ENCODE data around the gene DNAH2.

DNAH2 gene

DNA sequence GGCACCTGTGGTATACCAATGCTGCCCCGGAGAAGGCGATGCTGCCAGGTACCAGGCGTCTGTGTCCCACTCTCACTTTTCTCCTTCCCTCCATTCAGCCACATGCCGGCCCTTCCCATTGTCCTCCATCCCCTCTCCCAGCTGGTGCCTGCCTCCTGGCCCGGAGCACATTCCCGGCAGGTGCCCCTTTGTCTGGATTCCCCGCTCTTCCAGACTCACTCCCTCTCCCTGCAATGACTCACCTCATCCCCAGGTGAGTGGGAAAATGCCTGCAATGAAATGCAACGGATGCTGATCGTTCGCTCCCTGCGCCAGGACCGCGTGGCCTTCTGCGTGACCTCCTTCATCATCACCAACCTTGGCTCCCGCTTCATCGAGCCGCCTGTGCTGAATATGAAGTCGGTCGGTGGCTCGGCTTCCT lies 106.0 kb downstream of the DNAH2 start:
- DNase-seq = no peak

DNA sequence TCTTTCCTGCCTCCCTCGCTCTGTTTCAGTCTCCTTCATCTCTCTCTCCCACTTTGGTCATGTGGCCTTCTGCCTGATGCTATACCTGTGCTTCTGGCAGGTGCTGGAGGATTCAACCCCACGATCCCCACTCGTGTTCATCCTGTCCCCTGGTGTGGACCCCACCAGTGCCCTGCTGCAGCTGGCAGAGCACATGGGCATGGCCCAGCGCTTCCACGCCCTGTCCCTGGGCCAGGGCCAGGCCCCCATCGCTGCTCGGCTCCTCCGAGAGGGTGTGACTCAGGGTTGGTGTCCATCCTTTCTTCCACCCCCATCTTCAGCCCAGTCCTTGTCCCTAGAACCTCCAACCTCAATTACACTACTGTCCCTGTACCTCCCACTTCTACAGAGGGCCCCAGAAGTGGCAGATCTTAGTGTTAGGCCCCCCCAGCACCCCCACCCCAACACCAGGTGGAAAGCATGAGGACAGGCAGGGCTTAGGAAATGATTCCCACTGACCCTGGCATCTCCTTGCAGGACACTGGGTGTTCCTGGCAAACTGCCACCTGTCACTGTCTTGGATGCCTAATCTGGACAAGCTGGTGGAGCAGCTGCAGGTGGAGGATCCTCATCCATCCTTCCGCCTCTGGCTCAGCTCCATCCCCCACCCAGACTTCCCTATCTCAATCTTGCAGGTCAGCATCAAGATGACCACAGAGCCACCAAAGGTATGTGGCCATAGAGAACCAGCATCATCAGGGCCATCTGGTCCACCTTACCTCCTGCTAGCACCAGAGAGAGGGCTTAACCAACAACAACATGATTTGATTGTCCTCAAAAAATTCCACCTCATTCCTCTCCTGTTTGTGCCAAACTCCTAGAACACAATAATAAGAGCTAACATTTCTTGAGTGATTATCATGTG lies 106.7 kb downstream of the DNAH2 start:
- DNase-seq = no peak

DNA sequence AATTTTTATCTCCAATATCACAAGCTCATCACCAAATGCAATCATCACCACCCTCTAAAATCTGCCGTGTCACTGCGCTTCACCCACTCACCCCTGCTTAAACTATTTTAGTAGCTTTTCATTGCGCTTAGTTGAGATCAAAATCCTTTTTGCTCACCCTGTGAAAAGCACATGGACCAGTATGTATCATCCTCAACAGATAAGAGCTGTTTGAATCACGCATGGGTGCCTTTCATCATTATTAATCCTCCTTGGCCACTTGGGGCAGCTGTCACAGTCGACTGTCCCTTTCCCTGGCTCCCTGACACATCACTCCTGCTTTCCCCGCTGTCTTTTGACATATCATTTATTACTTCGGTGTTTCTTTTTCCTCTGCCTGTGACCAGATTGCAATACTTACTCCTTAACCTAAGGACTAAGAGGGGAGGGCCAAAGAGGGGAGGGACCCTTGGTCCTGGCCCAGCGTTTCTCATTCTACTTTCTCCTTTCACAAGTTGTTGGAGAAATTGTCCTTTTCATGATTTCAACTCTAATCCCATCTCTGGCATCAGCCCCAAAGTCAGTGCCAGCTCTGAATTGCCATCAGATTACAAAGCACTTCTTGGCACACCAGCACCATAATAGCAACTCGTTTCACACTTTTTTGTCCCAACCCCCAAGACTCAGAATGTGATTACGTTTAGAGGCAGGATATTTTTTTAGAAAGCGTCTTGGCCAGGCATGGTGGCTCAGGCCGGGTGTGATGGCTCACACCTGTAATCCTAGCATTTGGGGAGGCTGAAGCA lies 107.9 kb downstream of the DNAH2 start:
- DNase-seq = no peak

DNA sequence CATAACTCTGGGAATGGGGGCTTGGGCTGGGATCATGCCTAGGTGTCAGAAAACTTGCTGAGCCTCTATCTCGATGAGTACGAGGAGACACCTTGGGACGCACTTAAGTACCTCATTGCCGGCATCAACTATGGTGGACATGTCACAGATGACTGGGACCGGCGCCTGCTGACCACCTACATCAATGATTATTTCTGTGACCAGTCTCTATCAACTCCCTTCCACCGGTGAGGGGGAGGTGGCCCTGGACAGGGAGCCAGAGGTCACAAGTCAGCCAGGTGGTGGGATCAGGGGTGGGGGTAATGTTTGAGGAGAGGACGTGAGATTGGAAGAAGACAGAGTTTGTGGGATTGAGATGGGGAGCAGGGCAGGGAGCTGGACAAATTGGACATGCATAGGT lies 113.1 kb downstream of the DNAH2 start:
- no peak for DNase-seq

DNA sequence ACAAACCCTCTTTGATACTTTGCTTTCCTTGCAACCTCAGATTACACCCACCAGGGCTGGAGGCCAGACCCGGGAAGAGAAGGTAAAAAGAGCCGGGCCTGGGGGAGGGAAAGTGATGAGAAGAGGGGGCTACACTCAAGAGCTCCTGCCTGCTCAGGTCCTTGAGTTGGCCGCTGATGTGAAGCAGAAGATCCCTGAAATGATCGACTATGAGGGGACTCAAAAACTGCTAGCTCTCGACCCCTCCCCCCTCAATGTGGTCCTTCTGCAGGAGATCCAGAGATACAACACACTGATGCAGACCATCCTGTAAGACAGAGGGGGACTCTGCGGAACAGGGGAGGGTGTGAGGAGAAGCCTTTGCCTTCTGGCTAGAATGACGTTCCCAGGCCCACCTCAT lies 113.7 kb downstream of the DNAH2 start:
- DNase-seq = no peak

DNA sequence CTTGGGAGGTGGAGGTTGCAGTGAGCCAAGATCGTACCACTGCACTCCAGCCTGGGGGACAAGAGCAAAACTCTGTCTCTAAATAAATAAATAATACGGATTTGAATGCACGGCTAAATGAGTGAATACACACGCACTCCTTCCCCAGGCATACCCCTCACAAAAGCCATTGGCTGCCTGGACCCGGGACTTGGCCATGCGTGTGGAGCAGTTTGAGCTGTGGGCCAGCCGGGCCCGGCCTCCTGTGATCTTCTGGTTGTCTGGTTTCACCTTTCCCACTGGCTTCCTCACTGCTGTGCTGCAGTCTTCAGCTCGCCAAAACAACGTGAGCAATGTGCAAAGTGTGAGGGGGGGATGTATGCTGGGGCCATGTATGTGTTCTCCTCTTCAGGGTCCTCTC lies 114.9 kb downstream of the DNAH2 start:
- DNase-seq = no peak

DNA sequence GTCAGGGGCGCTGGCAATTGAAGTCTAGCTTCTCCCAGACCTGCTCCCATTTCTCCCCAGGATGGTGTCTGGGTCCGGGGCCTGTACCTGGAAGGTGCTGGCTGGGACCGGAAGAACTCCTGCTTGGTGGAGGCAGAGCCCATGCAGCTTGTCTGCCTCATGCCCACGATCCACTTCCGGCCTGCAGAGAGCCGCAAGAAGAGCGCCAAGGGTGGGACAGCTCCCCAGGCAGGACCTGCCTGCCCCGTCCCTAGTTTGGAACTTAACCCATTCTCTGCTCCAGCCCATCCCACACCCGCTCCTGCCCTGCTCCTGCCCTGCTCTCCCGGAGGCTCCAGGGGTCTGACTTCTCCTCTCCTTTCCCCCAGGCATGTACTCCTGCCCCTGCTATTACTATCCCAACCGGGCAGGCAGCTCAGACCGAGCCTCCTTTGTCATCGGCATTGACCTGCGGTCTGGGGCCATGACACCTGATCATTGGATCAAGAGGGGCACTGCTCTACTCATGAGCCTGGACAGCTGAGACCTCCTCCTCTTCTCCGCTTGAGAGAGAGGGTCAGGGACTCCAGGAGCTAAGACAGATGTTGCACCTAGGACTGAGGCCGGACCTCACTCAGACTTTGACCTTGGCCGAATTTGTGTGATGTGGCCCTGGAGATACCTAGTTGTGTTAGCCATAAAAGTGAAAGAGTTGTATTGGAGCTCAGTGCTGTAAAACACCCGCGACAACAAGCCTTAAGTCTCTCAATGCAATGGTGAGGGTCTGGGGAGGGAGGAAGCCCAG lies 115.7 kb downstream of the DNAH2 start:
- DNase-seq = no peak

DNA sequence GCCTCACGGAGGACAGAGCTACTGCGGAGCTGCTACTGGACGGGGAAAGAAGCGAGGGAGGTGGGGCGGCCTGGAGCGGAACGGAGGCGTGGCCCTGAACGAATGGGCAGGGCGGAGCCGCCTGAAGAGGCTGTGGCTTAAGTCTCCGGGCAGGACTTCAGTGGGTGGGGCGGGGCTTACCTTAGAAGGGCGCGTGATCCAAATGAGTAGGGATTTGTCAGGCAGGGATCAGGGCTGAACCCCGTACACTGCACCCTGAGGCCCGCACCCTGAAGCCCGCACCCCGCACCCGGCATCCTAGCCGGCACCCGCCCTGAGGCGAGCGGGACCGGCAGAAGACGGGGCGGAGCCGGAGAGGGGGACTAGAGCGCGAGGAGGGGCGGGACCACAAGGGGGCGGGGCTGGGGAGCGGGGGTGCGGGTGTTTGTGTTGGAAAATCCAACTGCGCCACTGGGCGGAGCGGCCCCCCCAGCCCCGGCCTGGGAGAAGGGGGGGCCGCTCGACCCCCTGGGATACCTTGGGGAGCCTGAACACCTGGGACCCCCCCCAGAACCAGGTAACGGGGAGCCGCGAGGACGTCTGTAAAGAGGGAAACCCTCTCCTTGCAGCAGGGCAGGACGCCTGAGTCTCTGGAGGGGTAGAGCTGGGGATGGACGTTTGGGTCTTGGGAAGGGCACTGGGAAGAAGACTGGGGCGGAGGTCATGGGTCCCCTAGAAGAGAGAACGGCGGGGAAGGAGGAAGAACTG lies 116.4 kb downstream of the DNAH2 start, which contains the start of gene KDM6B:
Gene KDM6B (plus strand): TSS at position 423 of the 747 bp plus-strand sequence. CDS start 11,338 bp downstream, outside the sequence.
- DNase-seq = peak; percentile 93

DNA sequence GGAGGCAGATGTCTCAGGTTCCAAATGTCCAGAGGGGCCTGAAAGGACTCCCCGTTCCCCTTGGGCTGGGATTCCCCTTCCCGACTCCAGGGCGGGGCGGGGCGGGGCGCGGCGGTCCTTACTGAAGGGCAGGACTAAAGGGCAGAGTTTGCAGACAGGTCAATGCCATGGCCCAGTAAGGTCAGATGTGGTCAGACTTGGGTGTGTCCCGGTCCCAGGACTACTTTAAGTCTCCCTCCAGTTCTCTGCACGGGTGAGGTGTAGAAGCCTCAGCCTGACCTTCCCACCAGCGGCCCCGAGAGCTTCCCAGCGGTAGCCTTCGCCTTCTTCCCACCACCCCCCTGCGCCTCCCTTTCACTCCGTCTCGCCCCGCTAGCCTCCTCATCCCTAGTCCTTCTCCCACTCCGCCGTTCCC lies 117.0 kb downstream of the DNAH2 start:
- no peak for DNase-seq

DNA sequence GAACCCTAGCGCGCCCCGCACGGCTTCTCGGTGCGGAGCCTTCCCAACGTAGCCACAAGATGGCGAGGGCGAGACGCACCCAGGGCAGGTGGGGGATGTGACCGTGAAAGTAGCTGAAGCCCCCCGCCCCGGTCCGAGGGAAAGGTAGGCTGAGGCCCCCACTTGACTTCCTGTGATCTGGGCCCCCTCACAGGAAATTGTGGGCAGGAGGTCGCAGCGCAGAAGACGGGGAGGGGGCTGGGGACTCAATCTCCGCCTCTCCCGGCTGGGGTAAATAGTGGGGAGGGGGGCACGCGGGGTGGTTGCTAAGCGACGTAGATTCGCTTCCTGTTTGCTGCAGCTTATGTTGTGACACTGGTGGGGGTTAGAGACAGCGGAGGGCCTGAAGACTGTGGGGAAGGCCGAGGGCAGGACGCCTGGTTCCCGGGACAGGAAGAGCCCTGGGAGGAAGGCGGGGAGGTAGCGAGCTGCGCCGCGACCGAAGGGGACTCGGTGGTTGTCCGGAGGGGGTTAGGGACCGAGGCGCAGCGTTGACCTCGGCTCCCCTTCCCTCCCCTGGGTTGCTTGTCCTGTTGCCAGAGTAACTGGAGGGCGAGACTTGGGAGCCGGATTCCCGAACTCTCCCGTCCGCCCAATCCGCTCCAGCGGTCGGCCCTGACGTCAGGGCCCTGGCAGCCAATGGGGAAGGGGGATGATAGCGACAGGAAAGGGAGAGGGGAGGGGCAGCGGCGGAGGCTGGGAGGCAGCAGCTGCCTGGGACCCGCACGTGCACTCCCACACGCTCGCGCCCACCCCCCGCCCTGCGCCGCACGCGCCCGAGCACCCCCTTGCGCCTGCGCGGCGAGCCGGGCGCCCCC lies 117.6 kb downstream of the DNAH2 start:
- DNase-seq = peak; percentile 99

DNA sequence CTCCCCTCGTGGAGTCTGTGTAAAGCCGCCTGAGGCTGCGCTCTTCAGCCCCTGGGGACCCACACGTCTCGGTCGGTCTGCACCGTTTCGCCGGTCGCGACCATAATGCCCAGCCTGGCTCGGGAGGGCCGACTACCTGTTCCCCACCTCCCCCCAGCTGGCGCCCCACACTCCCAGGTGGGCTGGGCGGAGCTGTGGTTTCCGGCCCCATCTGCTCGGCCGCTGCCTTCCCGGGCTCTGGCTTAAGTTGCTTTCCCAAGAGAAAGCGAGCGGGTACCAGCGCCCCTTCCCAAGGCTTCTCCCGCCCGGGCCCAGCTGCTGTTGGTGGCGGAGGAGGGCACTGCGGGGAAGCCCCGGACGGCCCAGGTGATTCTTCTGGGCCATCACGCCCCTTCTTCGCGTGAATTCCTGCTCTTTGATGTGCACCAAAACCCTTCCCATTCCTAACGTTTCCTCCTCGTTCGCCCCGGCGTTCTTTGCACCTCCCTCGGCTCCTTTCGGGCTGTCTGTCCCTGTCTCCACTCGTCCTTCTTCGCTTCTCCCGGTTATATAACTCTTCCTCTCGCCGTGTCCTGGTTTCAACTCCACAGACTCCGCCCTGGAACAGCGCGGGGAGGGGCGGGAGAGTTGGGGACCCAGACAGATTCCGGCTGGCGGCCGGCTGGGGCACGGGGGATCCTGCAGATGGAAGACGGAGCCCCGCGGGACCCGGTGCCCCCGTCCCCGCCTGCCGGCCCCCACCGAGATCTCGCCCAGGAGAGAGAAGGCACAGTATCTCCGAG lies 118.5 kb downstream of the DNAH2 start:
- peak; percentile 80 for DNase-seq

DNA sequence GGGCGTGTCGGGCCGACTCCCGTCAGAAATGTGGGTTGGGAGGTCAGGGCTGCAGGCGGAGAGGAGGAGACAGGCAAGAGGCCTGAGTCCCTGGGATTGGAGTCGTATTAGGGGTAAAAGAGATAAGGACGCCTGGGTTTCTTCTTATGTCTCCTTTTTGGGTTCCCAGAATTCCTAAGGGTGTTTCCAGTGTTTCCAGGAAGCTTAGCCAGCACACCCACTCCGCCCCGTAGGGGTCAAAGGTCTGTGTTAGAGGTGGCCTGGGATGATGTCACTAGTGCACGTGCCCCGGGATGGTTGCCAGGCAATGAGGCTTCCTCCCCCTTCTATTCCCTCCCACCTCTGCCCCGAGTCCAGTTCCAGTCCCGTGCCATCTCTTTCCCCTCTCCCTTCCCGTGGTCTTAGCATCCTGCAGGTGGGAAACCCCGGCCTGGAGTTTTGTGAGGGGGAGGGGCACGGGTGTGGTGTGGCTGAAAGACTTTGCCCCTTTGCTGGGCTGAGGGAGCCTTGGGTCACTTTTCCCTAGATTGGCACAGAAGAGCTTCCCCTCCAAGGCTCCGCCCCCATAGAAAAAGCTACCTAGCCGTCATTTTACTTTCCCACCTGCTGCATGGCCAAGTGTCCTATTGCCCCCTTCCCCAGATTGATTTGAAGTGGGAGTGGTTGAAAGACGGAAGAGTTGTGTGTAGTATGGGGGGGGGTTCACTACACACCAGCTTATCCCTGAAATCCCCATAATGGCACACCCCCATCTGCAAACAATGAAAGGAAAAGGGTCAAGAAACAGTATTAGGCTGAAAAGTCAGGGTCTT lies 119.3 kb downstream of the DNAH2 start:
- peak; percentile 92 for DNase-seq

DNA sequence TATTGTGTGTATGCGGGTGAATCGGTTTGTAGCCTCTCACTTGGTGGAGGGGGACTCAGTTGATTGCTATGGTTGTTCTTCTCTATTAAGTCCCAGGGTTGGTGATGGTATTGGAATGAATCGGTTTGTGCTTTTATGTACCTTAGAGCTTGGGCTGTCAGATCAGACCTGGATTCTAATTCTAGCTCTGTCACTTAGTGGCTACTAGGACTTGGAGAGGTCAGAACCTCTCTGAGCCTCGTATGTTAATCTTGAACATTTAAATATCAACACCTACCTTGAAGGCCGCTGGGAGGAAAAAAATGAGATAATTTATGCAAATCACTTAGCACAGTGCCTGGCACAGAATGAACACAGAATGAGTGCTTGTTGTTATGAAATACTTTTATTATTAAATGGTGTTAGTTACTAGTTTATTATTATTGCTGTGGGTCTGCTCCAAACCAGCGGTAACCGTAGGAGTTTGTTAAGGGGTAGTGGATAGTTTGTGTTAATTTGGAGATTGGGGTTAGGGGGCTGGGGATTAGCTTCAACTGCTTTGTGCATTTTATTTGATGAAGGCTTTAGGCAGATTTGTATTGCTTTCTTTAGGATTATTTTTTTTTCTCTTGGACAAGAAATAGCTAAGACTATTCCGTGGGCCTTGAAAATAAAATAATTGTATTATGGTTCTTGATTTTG lies 120.0 kb downstream of the DNAH2 start:
- DNase-seq = no peak

DNA sequence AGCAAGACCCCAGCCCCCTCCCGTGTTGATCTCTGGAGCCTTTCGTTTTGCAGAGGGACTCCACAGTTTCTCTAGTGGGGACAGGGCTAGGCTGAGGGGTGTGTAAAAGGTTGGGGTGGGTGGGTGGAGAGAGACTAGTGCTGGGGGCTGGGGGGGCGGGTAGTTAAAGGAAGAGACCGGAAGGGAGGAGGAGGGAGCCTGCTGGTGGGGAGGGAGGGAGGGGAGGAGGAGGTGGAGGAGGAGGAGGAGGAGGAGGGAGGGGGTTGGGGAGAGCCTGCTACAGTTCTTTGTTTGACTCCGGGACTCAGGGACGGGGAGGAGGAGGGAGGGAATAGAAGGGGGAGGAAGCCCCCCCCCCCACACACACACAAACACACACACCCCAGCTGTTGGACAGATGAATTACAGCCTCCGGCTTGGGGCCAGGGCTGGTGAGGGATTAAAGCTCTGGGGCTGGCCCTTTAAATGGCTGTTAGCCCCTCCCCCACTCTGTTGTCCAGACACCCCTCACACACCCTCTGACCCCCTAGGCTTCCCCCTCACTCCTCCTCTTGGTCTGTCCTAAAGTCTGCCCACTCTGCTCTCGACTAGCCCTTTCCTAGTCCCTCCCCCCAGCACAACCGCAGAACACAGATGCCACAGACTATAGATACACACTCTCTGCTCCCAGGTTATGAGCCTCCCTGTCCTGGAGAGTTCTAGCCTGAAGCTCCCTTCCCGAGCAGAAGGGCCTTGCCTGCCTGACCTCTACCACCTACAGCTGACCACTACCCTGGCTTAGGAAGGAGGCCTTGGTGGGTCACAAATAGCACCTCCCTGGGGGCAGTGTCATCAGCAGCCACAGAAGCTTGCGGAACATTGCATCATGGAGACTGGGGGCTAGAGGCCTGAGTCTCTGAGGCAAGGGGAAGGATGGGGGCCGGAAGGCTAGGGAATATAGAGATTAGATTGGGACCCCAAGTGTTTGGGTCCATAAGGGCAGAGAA lies 120.8 kb downstream of the DNAH2 start:
- DNase-seq = peak; percentile 78

DNA sequence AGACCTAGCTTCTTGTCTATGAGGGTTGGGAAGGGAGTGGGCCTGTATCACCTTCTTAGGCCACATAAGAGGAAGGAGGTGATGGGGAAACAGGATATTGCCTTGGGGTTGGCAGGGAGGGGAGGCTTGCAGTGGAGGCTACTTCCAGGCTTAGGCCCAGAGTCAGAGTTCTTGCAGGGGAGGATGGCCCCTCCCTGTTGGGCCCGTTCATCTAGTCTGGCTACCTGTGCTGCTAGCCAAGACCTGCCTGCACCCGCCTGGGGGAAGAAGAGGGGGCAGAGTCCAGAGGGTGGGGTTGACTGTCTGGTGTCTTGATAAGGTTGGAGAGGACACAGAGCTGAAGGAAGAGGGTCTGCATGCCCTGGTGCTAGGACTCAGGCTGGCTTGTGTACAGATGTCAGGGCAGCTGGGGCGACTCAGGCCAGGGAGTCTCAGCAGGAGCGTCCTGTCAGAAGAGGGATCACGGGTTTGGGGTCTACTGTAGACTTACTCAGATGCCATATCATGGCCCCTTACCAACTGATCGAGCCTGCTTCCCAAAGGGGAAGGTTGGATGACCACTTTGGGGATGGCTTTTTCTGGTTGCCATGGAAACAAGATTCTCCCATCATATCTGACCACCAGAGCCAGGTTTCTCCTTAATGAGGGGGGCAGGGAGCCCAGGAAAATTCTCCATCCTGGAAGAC lies 121.8 kb downstream of the DNAH2 start:
- DNase-seq = no peak

DNA sequence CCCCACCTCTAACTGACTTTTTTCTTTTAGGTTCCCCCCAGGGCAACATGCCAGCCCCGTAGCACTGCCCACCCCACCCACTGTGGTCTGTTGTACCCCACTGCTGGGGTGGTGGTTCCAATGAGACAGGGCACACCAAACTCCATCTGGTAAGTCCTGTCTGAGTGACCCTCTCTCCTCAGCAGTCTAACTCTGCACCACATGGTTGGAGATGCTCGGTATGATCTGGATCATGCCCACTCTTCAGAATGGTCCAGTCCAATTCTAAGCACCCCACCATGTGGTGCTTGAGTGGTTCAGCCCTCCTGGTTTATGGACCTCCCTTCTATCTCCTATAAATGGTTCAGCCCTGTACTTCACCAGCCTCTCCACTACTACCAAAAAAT lies 122.3 kb downstream of the DNAH2 start:
- no peak for DNase-seq

DNA sequence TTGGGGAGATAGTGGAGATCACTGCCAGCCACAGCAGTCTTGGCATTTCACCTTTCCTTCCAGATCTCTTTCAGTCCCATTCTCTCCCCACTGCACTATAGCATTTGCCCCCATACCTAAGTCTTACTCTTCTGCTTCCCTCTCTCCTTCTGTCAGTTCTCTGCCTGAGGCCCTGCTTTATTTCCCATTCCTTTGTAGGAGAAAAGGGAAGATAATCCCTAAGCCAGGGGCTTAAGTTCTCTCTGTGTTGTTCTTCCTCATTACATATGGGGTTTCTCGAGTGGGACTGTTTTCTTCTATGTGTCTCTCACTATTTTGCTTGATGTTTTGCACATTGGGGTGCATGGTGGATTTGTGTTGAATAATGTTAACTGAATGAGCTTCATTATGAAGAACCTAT lies 122.9 kb downstream of the DNAH2 start:
- DNase-seq = no peak

All from right hindlimb (tissue), 1 donor.